Myocyte (in vitro differentiated cells): Measurements from ENCODE around the gene OPA1. TPM values are rescaled to one million over a fixed set of nuclear protein-coding genes. Genes with fewer than 3 reads are reported as not detected.

Source experiments
- DNase-seq: peaks from one replicate; pipeline ENCODE4 v3.0.0-alpha.2; 2012; ENCODE audit warnings: low read depth
- total RNA-seq: library from RNA; depleted of rRNA; stranded (reverse); fragments of >200 nt; gene quantifications from 2 replicates; pipeline ENCODE4 v1.2.3, GENCODE V29; 2014

The OPA1 gene
- total RNA-seq, 1 donor from 2014 or later, result 76.0 TPM

- DNase-seq, result no peak
Measured at GRCh38 chr3:193645806-193646205, 52.8 kb downstream of the OPA1 start.

GRCh38 chr3:193648542-193649076 lies 55.6 kb downstream of the OPA1 start:
- no peak for DNase-seq

GRCh38 chr3:193650585-193650984 lies 57.6 kb downstream of the OPA1 start:
- DNase-seq, result no peak

- DNase-seq, result no peak
Measured at GRCh38 chr3:193655831-193656433, 62.9 kb downstream of the OPA1 start.

- no peak for DNase-seq
Measured at GRCh38 chr3:193656445-193656844, 63.4 kb downstream of the OPA1 start.

GRCh38 chr3:193656878-193657282 lies 63.9 kb downstream of the OPA1 start:
- no peak for DNase-seq

GRCh38 chr3:193660171-193660570 lies 67.2 kb downstream of the OPA1 start:
- no peak for DNase-seq

GRCh38 chr3:193660698-193661411 lies 67.8 kb downstream of the OPA1 start:
- no peak for DNase-seq

GRCh38 chr3:193662757-193663322 lies 69.8 kb downstream of the OPA1 start:
- no peak for DNase-seq

GRCh38 chr3:193665370-193665989 lies 72.5 kb downstream of the OPA1 start:
- peak; percentile 29 for DNase-seq

- DNase-seq, result no peak
Measured at GRCh38 chr3:193673845-193674244, 80.8 kb downstream of the OPA1 start.

GRCh38 chr3:193674714-193675113 lies 81.7 kb downstream of the OPA1 start:
- no peak for DNase-seq

- no peak for DNase-seq
Measured at GRCh38 chr3:193677734-193678133, 84.7 kb downstream of the OPA1 start.

GRCh38 chr3:193680220-193680619 lies 87.2 kb downstream of the OPA1 start:
- DNase-seq, result peak; percentile 4

- no peak for DNase-seq
Measured at GRCh38 chr3:193681631-193682030, 88.6 kb downstream of the OPA1 start.

- DNase-seq, result no peak
Measured at GRCh38 chr3:193686665-193687483, 93.9 kb downstream of the OPA1 start.

- DNase-seq, result no peak
Measured at GRCh38 chr3:193688834-193689714, 96.1 kb downstream of the OPA1 start.

- no peak for DNase-seq
Measured at GRCh38 chr3:193693774-193694173, 100.8 kb downstream of the OPA1 start.

GRCh38 chr3:193701953-193702635 lies 109.1 kb downstream of the OPA1 start:
- DNase-seq, result no peak
